Medulla oblongata (tissue), 1 donor: Measurements from ENCODE around the gene TMEFF1.
A peak's percentile ranks its signal among the peaks of the same experiment; 100 is the strongest.
"Not testable (repeated sequence)": the region's sequence is repeated elsewhere in the genome, so short reads cannot be mapped to it uniquely, and the experiment has no call there.

Experiments
- DNase-seq: peaks from one replicate; pipeline ENCODE4 v3.0.0-alpha.2; 2015; ENCODE audit errors: extremely low spot score

TMEFF1 gene

GRCh38 chr9:100489836-100490235 lies 16.9 kb downstream of the TMEFF1 start:
- no peak for DNase-seq

- no peak for DNase-seq
Observed at GRCh38 chr9:100492952-100493351, 20.0 kb downstream of the TMEFF1 start.

- no peak for DNase-seq
Observed at GRCh38 chr9:100498592-100498991, 25.6 kb downstream of the TMEFF1 start.

- DNase-seq: no peak
Observed at GRCh38 chr9:100499460-100499859, 26.5 kb downstream of the TMEFF1 start.

- no peak for DNase-seq
Observed at GRCh38 chr9:100499866-100500265, 26.9 kb downstream of the TMEFF1 start.

- DNase-seq: peak; percentile 60
Observed at GRCh38 chr9:100505564-100506159, 32.7 kb downstream of the TMEFF1 start.

GRCh38 chr9:100507350-100507749 lies 34.4 kb downstream of the TMEFF1 start:
- not testable (repeated sequence) for DNase-seq

- DNase-seq: no peak
Observed at GRCh38 chr9:100511205-100511604, 38.3 kb downstream of the TMEFF1 start.

- DNase-seq: no peak
Observed at GRCh38 chr9:100515578-100516494, 42.9 kb downstream of the TMEFF1 start.

- DNase-seq: no peak
Observed at GRCh38 chr9:100521282-100521681, 48.3 kb downstream of the TMEFF1 start.

GRCh38 chr9:100525563-100525962 lies 52.6 kb downstream of the TMEFF1 start:
- DNase-seq: no peak

GRCh38 chr9:100527180-100527794 lies 54.3 kb downstream of the TMEFF1 start:
- not testable (repeated sequence) for DNase-seq

GRCh38 chr9:100534401-100534800 lies 61.5 kb downstream of the TMEFF1 start:
- DNase-seq: peak; percentile 43

GRCh38 chr9:100540327-100540726 lies 67.4 kb downstream of the TMEFF1 start:
- DNase-seq: no peak

- no peak for DNase-seq
Observed at GRCh38 chr9:100549048-100549447, 76.1 kb downstream of the TMEFF1 start.

GRCh38 chr9:100554935-100555401 lies 82.0 kb downstream of the TMEFF1 start:
- DNase-seq: peak; percentile 42

GRCh38 chr9:100555471-100555870 lies 82.5 kb downstream of the TMEFF1 start:
- no peak for DNase-seq

GRCh38 chr9:100557053-100557452 lies 84.1 kb downstream of the TMEFF1 start:
- DNase-seq: no peak

- DNase-seq: no peak
Observed at GRCh38 chr9:100561256-100561655, 88.3 kb downstream of the TMEFF1 start.

- no peak for DNase-seq
Observed at GRCh38 chr9:100567856-100568255, 94.9 kb downstream of the TMEFF1 start.

- DNase-seq: no peak
Observed at GRCh38 chr9:100573655-100574260, 100.8 kb downstream of the TMEFF1 start.

GRCh38 chr9:100575006-100575405 lies 102.1 kb downstream of the TMEFF1 start:
- DNase-seq: no peak
